OCI-LY1 (cell line): Measurements from ENCODE around the gene UHRF2.

ENCODE experiments used
- CTCF ChIP-seq: fragments of 200-600 bp; sonication (generic), shearing (Covaris generic); IDR thresholded peaks from 2 replicates; pipeline ENCODE4 v1.5.1; 2017; ENCODE audit warnings: mild to moderate bottlenecking, antibody characterized with exemption, low read length, moderate library complexity, mixed read lengths
- EZH2 ChIP-seq: fragments of 200-600 bp; sonication (generic), shearing (Covaris generic); IDR thresholded peaks from 2 replicates; pipeline ENCODE4 v1.8.0; 2017; ENCODE audit warnings: borderline replicate concordance, mixed run types, mild to moderate bottlenecking, antibody characterized with exemption, low read length, moderate library complexity, mixed read lengths

- TF ChIP-seq CTCF = no peak
- TF ChIP-seq EZH2 = no peak
These were observed 88.7 kb downstream of the UHRF2 start for GRCh38 chr9:6501526-6502210.
